H9 (cell line): Measurements from ENCODE around the gene IGFL1. TPM values are rescaled to one million over a fixed set of nuclear protein-coding genes. Genes with fewer than 3 reads are reported as not detected.

ENCODE experiments used
- DNase-seq: peaks from one replicate; pipeline ENCODE4 v3.0.0-alpha.2; 2017
- H2AFZ ChIP-seq: one replicate; pipeline ENCODE4 v1.6.1; 2013; ENCODE audit warnings: mild to moderate bottlenecking, low read length, control low read depth, moderate library complexity
- H2AK5ac ChIP-seq: 2 replicates; pipeline ENCODE4 v1.6.1; 2013; ENCODE audit warnings: low read length, control low read depth, mixed read lengths; ENCODE audit not compliant: insufficient read length
- H2BK120ac ChIP-seq: one replicate; pipeline ENCODE4 v1.6.1; 2013; ENCODE audit warnings: low read depth, mild to moderate bottlenecking, low read length, control low read depth, inconsistent platforms; ENCODE audit not compliant: poor library complexity, severe bottlenecking
- H2BK12ac ChIP-seq: 2 replicates; pipeline ENCODE4 v1.6.1; 2013; ENCODE audit warnings: low read length, control low read depth, mixed read lengths, low read depth; ENCODE audit not compliant: insufficient read length
- H2BK15ac ChIP-seq: 2 replicates; pipeline ENCODE4 v1.6.1; 2013; ENCODE audit warnings: low read depth, low read length, control low read depth
- H2BK20ac ChIP-seq: one replicate; pipeline ENCODE4 v1.6.1; 2013; ENCODE audit warnings: low read depth, mild to moderate bottlenecking, low read length, control low read depth, inconsistent platforms; ENCODE audit not compliant: poor library complexity, severe bottlenecking
- H2BK5ac ChIP-seq: 2 replicates; pipeline ENCODE4 v1.6.1; 2013; ENCODE audit warnings: low read length, control low read depth, mixed read lengths; ENCODE audit not compliant: insufficient read length
- H3K14ac ChIP-seq: 2 replicates; pipeline ENCODE4 v1.6.1; 2013; ENCODE audit warnings: low read length, control low read depth; ENCODE audit not compliant: insufficient read depth
- H3K18ac ChIP-seq: 2 replicates; pipeline ENCODE4 v1.6.1; 2013; ENCODE audit warnings: low read depth, mild to moderate bottlenecking, mixed read lengths, low read length, control low read depth; ENCODE audit not compliant: insufficient read length
- H3K23ac ChIP-seq: 2 replicates; pipeline ENCODE4 v1.6.1; 2013; ENCODE audit warnings: low read length, control low read depth, mixed read lengths, low read depth; ENCODE audit not compliant: insufficient read length
- H3K23me2 ChIP-seq: 2 replicates; pipeline ENCODE4 v1.6.1; 2013; ENCODE audit warnings: low read depth, mild to moderate bottlenecking, mixed read lengths, low read length, control low read depth; ENCODE audit not compliant: insufficient read length, poor library complexity, severe bottlenecking
- H3K27ac ChIP-seq: 2 replicates; pipeline ENCODE4 v1.5.1; 2013; ENCODE audit warnings: low read length, control low read depth, mixed read lengths, low read depth; ENCODE audit not compliant: insufficient read length
- H3K27me3 ChIP-seq: 2 replicates; pipeline ENCODE4 v1.6.1; 2013; ENCODE audit warnings: low read length, control low read depth, inconsistent platforms; ENCODE audit not compliant: insufficient read depth
- H3K4ac ChIP-seq: 2 replicates; pipeline ENCODE4 v1.6.1; 2013; ENCODE audit warnings: low read depth, mild to moderate bottlenecking, control low read depth, inconsistent platforms, low read length, moderate library complexity
- H3K4me1 ChIP-seq: 2 replicates; pipeline ENCODE4 v1.6.1; 2013; ENCODE audit warnings: low read length, control low read depth, inconsistent platforms; ENCODE audit not compliant: insufficient read depth
- H3K4me2 ChIP-seq: 2 replicates; pipeline ENCODE4 v1.6.1; 2013; ENCODE audit warnings: low read length, control low read depth, mixed read lengths; ENCODE audit not compliant: insufficient read length, insufficient read depth
- H3K56ac ChIP-seq: 2 replicates; pipeline ENCODE4 v1.6.1; 2013; ENCODE audit warnings: low read depth, mild to moderate bottlenecking, mixed read lengths, low read length, control low read depth; ENCODE audit not compliant: insufficient read length
- H3K79me1 ChIP-seq: 2 replicates; pipeline ENCODE4 v1.6.1; 2013; ENCODE audit warnings: low read depth, mild to moderate bottlenecking, moderate library complexity, low read length, control low read depth, inconsistent platforms; ENCODE audit not compliant: insufficient read depth, poor library complexity, severe bottlenecking
- H3K79me2 ChIP-seq: 2 replicates; pipeline ENCODE4 v1.6.1; 2013; ENCODE audit warnings: low read length, control low read depth, inconsistent platforms; ENCODE audit not compliant: insufficient read depth
- H3K9ac ChIP-seq: 2 replicates; pipeline ENCODE4 v1.6.1; 2013; ENCODE audit warnings: low read length, control low read depth, mixed read lengths; ENCODE audit not compliant: insufficient read length; ENCODE audit errors: extremely low read depth
- H3K9me3 ChIP-seq: one replicate; pipeline ENCODE4 v1.6.1; 2013; ENCODE audit warnings: low read depth, low read length, inconsistent platforms; ENCODE audit not compliant: control insufficient read depth
- H3T11ph ChIP-seq: one replicate; pipeline ENCODE4 v1.6.1; 2013; ENCODE audit warnings: mild to moderate bottlenecking, low read length, control low read depth, inconsistent platforms
- H4K20me1 ChIP-seq: one replicate; pipeline ENCODE4 v1.6.1; 2013; ENCODE audit not compliant: control insufficient read depth, insufficient read length, insufficient read depth
- H4K5ac ChIP-seq: 2 replicates; pipeline ENCODE4 v1.6.1; 2013; ENCODE audit warnings: low read depth, mild to moderate bottlenecking, mixed read lengths, low read length, control low read depth; ENCODE audit not compliant: insufficient read length
- H4K8ac ChIP-seq: replicated peaks from 2 replicates; pipeline ENCODE4 v1.6.1; 2013; ENCODE audit warnings: low read length, control low read depth, mixed read lengths, low read depth; ENCODE audit not compliant: insufficient read length
- H4K91ac ChIP-seq: 2 replicates; pipeline ENCODE4 v1.6.1; 2013; ENCODE audit warnings: low read depth, mild to moderate bottlenecking, moderate library complexity, mixed read lengths, low read length, control low read depth; ENCODE audit not compliant: insufficient read length
- H3K27ac Mint-ChIP-seq, 3 experiments: 2 replicates in 2 of 3; 3 replicates in 1 of 3; pipeline ENCODE4 v1.8.0; 2020 to 2021; ENCODE audit warnings: mixed read lengths in 3 of 3, mild to moderate bottlenecking in 1 of 3, moderate library complexity in 1 of 3
- H3K27me3 Mint-ChIP-seq: 2 replicates; pipeline ENCODE4 v1.8.0; 2021; ENCODE audit warnings: low read depth, mild to moderate bottlenecking, moderate library complexity, mixed read lengths
- H3K36me3 Mint-ChIP-seq, 3 experiments: 2 replicates in 2 of 3; 3 replicates in 1 of 3; pipeline ENCODE4 v1.8.0; 2020 to 2021; ENCODE audit warnings: low read depth in 3 of 3, mixed read lengths in 3 of 3; ENCODE audit not compliant: insufficient read depth in 1 of 3
- H3K4me1 Mint-ChIP-seq, 2 experiments: 2 replicates each; pipeline ENCODE4 v1.8.0; 2020; ENCODE audit warnings: mixed read lengths in 2 of 2
- H3K4me3 Mint-ChIP-seq, 2 experiments: 2 replicates in 1 of 2; 3 replicates in 1 of 2; pipeline ENCODE4 v1.8.0; 2020 to 2021; ENCODE audit warnings: mild to moderate bottlenecking in 2 of 2, mixed read lengths in 2 of 2, moderate library complexity in 1 of 2
- H3K9me3 Mint-ChIP-seq, 2 experiments: 2 replicates in 1 of 2; 3 replicates in 1 of 2; pipeline ENCODE4 v1.8.0; 2020; ENCODE audit warnings: mild to moderate bottlenecking in 2 of 2, mixed read lengths in 2 of 2, moderate library complexity in 1 of 2
- CTCF ChIP-seq: fragments of 200-600 bp; sonication (generic); conservative IDR thresholded peaks from 3 replicates; pipeline ENCODE4 v1.8.0; 2021; ENCODE audit warnings: antibody characterized with exemption, mild to moderate bottlenecking
- WGBS: extraction: QIAGEN DNeasy Blood & Tissue Kit; methylation state at CpG from one replicate; pipeline ENCODE4 v1.1.7; 2013; ENCODE audit warnings: missing lambda C conversion rate, low lambda C conversion rate, mixed read lengths; ENCODE audit not compliant: insufficient read length; ENCODE audit errors: extremely low coverage; 5-methylcytosine and 5-hydroxymethylcytosine counted together
- total RNA-seq: library from RNA; stranded (reverse); gene quantifications from 2 replicates; pipeline ENCODE4 v1.2.1, GENCODE V29; 2021

Gene IGFL1
- total RNA-seq, 1 experiment from 2014 or later, result not detected

DNA sequence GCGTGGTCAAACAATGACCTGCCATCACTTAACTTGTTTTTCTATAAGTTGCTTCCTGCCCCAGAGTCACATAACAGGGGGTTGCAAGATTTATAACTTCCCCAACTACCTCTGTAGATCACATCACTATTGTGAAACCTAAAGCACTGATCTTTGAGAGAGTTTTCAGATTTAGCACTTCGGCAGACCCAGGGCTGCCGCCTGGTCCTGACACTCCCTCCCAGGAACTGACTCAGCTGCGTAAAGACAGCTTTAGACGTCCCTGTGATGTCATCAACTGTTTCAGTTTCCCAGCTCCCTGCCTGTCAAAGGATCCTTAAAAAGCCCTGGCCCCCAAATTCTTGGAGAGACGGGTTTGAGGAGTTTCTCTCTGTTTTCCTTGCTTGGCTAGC lies 48.2 kb upstream of the IGFL1 start:
- no peak overlapping the region for H3K4me2 ChIP-seq
- no peak for DNase-seq
- peaks cover 3 to 4% of the 10 kb centered on the region in 2 experiments; a peak in 2 of 4 replicates for H3K4me1 Mint-ChIP-seq
- no peak overlapping the region for H3K23ac ChIP-seq
- no peaks in the 10 kb centered on the region for H3K79me2 ChIP-seq
- H2BK20ac ChIP-seq, result no peak overlapping the region
- no peak overlapping the region for H2BK12ac ChIP-seq
- no peak overlapping the region for H3K56ac ChIP-seq
- H3K4me1 ChIP-seq, result no peaks in the 10 kb centered on the region
- no peaks in the 10 kb centered on the region for H3K23me2 ChIP-seq
- no peak overlapping the region for H3K14ac ChIP-seq
- no peak overlapping the region for H3K4me3 Mint-ChIP-seq
- H4K91ac ChIP-seq, result no peak overlapping the region
- no peak for TF ChIP-seq CTCF
- no peak overlapping the region for H2BK120ac ChIP-seq
- H2BK15ac ChIP-seq, result no peak overlapping the region
- peaks cover 8% of the 10 kb centered on the region for H3K27me3 Mint-ChIP-seq
- H4K5ac ChIP-seq, result no peak overlapping the region
- no CpG with 5 or more reads among the region's 6 CpGs for WGBS
- H3K9ac ChIP-seq, result no peak overlapping the region
- H3K9me3 Mint-ChIP-seq, result peaks cover 0 to 6% of the 10 kb centered on the region in 2 experiments; a peak in 4 of 5 replicates
- H3K18ac ChIP-seq, result no peak overlapping the region
- no peak overlapping the region for H2AK5ac ChIP-seq
- no peak overlapping the region for H2BK5ac ChIP-seq
- H4K8ac ChIP-seq, result no peak overlapping the region
- H3K27ac Mint-ChIP-seq, result no peak overlapping the region
- no peak overlapping the region for H3K27ac ChIP-seq
- no peaks in the 10 kb centered on the region for H4K20me1 ChIP-seq
- H3K36me3 Mint-ChIP-seq, result no peaks in the 10 kb centered on the region; a peak in 1 of 7 replicates
- H3K9me3 ChIP-seq, result no peaks in the 10 kb centered on the region
- no peak overlapping the region for H2AFZ ChIP-seq
- no peak overlapping the region for H3T11ph ChIP-seq
- no peak overlapping the region for H3K4ac ChIP-seq
- no peaks in the 10 kb centered on the region for H3K79me1 ChIP-seq
- H3K27me3 ChIP-seq, result no peaks in the 10 kb centered on the region
